Left hindlimb (tissue), 1 donor: ENCODE data around the gene TRPV2.

Experiments
- DNase-seq: peaks from one replicate; pipeline ENCODE4 v3.0.0-alpha.2; 2018

The TRPV2 gene

GRCh38 chr17:16459271-16459670 is 43.9 kb downstream of the TRPV2 start:
- no peak for DNase-seq

DNA sequence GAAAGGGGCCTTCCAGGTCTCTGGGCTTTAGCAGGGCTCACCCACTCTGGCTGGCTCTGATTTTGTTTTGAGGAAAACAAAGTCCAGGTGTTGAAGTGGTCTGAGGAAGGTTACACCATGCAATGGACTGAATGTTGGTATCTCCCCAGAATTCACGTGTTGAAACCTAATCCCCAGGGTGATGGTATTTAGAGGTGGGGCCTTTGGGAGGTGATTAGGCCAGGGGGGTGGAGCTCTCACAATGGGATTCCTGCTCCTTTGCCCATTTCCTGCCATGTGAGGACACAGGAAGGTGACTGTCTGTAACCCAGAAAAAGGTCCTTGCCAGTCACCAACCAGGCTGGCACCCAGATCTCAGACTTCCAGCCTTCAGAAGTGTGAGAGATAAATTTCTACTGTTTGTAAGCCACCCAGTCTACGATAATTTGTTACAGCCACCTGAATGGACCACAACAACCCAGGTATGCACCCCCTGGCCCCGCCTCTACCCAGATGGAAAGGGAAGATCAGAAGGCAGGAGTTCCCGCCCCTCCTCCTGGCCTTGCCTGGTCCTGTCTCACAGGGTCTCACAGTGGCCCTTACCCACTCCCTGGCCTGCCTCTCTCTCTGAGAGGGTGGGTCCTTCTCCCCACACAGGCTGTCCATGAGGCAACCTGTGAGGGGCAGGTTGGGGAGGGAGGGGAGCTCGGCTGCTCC is 44.6 kb downstream of the TRPV2 start:
- DNase-seq = no peak

- no peak for DNase-seq
Measured at GRCh38 chr17:16460796-16461605, 45.6 kb downstream of the TRPV2 start.

GRCh38 chr17:16461606-16461866 is 46.2 kb downstream of the TRPV2 start:
- DNase-seq = no peak

DNA sequence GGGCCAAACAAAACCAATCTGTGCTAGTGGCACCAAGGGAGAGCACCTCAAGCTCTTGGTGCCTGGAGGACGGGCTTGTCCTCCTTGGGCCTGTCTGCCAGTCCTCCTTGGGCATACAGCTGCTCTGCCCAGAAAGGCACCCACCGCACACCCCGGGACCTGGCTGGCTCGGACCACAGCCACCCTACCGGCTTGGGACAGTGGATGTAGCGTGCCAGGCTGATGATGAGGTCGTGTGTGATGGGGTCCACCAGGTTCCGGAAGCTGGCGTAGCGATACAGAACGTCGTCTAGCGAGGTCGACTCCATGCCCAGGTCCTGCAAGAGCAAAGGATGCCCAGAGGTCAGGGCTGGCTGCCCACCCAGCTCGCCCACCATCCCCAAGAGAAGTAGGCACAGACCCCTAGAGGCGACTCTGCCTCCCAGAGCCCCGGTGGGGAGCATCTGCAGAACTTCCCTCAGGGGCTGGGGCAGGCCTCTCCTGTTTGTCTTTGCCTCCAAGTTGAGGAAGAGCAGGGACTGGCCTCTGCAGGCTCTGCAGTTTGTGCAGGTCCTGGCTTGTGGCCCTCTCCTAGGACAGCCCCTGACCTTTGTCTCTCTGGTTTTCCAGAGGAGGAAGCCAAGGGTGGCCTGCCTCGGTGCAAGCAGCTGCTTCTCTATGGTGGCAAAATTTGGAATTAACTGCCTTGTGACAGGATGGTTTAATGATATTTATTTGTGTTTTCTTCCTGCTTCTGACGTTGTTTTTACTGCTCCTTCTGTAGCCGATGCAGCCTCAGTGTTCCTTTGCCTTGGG is 46.9 kb downstream of the TRPV2 start:
- no peak for DNase-seq

DNA sequence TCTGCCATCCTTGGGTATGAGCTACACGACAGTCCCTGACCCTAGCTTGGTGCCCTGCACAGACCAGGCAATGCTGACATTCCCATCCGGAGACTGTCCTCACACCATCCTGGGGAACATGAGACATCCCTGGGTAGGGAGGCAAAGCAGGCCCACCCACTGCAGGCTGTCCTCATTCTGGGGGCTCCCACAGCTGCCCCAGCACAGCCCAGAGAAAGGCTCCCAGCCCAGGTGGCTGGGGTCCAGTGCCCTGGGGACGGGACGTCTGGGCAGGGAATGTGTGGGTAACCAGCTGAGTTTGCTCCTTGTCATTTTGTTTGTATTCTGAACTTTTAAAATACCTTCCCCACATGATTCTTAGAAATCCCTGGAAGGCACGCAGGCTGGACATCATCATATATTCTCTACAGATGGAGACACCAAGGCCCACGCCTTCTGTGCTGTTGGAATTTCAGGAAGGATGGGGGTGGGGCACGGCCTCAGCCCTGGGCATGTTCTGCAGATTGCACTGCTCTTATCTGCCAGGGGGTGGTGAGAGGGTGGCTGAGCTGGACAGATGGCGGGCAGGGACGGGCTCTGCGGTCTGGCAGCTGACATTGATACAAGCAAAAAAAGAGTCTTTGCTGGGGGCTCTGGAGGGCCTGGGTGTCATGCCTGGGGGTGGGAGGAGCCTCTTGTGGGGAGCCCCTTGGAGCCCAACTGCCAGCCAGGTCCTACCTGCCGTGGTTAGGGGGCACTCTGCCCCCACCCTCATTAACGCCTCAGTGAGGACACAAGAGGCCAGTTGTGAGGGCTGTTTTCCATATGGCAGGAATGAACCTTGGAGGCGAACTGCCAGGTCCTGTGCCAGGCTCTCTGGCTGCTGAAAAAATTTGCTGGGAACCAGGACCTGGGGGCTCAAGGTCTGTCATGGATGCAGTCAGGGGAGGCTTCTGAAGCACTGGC is 48.3 kb downstream of the TRPV2 start:
- DNase-seq = peak; percentile 66

GRCh38 chr17:16464303-16465051 is 49.1 kb downstream of the TRPV2 start:
- no peak for DNase-seq

- no peak for DNase-seq
Measured at GRCh38 chr17:16465052-16465312, 49.6 kb downstream of the TRPV2 start.

DNA sequence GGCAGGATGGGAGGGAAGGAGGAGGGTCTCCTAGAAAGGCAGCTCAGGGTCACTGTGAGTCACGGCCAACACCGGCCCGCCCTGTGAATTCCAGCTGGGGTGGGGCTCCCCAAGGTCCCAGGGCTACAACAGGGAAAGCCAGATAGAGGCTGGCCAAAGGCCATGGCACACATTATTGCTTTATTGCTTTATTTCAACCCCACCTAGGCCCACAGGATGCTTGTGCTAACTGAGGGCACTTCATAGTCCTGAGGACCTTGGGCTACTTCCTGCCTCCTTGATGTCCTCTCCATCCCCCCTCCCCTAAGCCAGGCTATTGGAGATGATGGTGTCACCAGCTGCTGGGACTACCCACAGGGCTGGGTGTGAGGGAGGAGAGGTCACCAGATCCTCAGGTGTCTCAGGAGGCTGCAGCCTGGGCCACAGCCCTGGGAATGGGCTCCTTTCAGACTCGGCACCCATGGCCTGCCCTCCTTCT is 50.5 kb downstream of the TRPV2 start:
- DNase-seq = no peak

GRCh38 chr17:16466407-16466806 is 51.0 kb downstream of the TRPV2 start:
- DNase-seq = no peak

- DNase-seq = no peak
Measured at GRCh38 chr17:16467044-16467443, 51.7 kb downstream of the TRPV2 start.

- DNase-seq = no peak
Measured at GRCh38 chr17:16467886-16468285, 52.5 kb downstream of the TRPV2 start.

DNA sequence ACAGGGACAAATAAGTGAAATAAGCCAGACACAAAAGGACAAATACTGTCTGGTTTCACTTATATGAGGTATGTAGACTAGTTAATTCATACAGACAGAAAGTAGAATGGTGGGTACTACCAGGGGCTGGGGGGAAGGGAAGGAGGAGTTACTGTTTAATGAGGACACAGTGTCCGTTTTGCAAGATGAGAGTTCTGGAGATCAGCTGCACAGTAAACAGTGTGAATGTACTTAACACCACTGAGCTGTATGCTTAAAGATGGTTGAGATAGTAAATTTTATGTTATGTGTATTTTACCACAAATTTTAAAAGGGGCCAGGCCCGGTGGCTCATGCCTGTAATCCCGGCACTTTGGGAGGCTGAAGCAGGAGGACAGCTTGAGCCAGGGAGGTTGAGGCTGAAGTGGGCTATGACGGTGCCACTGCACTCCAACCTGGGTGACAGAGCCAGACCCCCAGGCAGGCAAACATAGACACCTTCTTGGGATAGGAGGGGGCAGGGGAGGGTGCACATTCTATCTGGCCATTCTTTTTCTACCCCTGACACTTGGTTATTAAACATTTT is 53.1 kb downstream of the TRPV2 start:
- DNase-seq = no peak

GRCh38 chr17:16470265-16470664 is 54.9 kb downstream of the TRPV2 start:
- DNase-seq = no peak

DNA sequence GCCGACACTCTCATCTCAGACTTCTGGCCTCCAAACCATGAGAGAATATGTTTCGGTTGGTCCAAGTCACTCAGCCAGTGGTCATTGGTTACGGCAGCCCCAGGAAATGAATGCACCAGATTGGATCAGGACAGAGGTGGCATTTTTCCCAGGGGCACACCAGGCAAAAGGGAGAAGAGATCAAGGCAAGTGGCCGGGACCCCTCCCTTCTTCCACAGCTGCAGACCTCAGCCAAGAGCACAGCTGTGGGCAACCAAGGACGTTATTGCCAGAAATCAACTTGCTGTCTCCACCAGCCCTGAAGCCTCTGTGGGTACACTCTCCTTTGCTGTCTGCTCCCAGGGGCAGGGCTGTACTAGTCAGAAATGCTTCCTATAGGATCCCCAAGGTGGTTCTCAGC is 55.9 kb downstream of the TRPV2 start:
- DNase-seq = no peak

GRCh38 chr17:16472539-16472938 is 57.2 kb downstream of the TRPV2 start:
- DNase-seq = no peak

- DNase-seq = no peak
Measured at GRCh38 chr17:16473044-16474011, 58.0 kb downstream of the TRPV2 start.

DNA sequence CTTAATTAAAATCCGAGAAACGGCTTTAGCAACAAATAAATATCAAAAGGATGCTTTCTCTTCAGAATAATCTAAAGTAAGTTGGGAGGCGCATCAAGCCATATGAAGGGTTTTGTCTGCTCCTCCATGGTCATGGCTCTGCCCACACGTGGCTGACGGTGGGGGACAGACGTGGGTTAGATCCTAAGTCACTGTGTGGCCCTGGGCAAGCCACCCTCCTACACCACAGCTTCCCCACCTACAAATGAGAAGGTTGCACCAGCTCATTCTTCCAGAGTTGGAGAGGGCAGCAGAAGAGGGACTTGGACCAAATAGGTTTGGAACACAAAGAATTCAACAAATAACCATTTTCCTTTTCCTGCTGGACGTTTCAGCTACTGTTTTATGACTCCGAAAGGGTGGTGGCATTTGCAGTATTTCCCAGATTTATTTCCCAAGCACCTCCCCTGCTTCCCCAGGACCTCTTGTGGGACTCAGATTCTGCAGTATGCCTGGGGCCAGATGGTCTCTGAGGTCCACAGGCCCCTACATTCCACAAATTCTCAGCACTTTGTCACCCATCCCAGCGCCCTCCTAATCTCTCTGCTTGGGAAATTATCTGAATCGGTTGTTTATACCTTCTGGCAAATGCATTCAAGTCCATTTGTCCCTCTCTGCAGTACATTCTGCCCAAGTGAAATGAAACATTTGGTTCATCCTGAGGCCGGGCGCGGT is 58.8 kb downstream of the TRPV2 start:
- DNase-seq = no peak

GRCh38 chr17:16475179-16475704 is 59.9 kb downstream of the TRPV2 start:
- DNase-seq = no peak

DNA sequence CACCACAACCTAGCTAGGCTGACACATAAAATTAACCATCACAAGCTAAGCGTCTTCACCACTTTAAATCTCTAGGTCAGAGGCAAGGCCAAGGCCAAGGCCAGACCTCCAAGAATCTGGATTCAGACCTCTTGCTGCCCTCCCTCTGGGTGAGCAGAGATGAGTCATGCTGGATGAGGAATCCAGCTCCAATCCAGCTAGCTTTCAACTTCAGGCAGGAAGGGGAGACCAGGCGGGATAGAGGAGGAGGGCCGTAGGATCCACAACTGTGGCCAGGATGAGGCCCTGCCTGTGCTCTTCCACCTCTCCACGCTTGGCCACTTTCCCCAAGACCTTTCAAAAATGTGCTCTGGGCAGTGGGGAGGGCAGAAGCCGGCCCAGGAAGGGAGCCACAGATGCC is 61.9 kb downstream of the TRPV2 start:
- DNase-seq = peak; percentile 82
